GM21367 (cell line): ENCODE data around the gene MON2.

Experiments used
- ATAC-seq: cut with Tn5 transposase; IDR thresholded peaks from one replicate; pipeline ENCODE4 v1.9.1; 2021; ENCODE audit not compliant: unreplicated experiment

The MON2 gene

DNA sequence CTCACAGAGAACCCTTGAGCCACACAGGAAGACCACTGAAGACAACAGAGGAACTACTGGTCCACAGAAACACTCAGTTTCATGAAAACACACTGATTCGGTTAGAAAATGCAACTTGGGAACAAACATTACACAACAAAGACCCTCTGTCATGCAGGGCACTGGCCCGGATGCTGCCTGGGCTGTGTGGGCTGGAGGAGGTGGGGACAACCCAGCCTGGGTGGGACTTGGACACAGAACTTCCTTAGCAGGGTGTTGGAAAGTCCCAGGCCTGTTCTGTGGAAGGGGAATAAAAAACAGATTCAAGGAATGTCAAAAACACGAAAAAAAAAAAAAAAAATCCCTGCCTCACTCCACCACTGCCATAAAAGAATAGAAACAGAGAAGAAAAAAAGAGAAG, 181.0 kb downstream of the MON2 start:
- no peak for ATAC-seq

DNA sequence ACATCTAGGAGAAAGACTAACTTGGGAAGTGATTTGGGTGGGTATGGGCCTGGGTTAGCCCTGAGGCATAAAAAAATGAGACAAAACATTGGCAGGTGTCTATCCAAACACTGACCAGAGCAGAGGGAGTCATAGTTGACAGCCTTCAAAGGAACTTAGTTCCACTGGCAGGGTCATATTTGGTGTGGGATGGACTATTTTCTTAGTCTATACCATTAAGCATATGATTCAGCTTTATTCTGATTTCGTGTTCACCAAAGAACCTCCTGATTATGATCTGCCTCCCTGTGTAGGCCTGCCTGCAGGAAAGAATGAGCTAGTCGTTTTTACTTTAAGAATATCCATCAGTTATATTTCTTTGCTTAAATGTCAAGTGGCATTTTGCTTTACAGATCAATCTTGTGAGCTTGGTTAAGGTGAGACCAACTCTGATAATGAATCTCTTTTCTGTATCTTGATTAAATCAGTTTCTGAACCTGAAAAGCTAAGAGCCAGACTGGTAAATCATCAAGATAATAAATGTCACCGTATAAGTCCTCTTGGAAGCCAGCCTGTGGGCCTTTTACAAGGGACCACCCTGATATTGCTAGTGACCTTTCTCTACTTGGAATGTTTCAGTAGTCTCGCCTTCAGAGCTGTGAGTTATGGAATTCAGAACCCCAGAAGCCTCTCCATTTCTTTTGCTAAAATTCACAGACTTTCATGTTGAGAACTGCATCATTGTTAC, 182.9 kb downstream of the MON2 start:
- ATAC-seq = no peak
